ENCODE results near the gene FFAR1. TPM values are rescaled to one million over a fixed set of nuclear protein-coding genes. Genes with fewer than 3 reads are reported as not detected.
A peak's percentile ranks its signal among the peaks of the same experiment; 100 is the strongest.
"Not testable (repeated sequence)": the region's sequence is repeated elsewhere in the genome, so short reads cannot be mapped to it uniquely, and the experiment has no call there.

The FFAR1 gene
- total and polyA plus RNA-seq, 5 donors: not detected

- no peak for ATAC-seq
- H3K9me3 ChIP-seq (ENCODE audit: control insufficient read depth, low read length): no peaks in the 10 kb centered on the region
- WGBS: 97% methylated on average over 3 of the region's 3 CpGs
- H3K27me3 ChIP-seq (ENCODE audit: control insufficient read depth, insufficient read depth): no peaks in the 10 kb centered on the region
- no peak for DNase-seq
- peaks cover 2% of the 10 kb centered on the region for H3K4me1 ChIP-seq (ENCODE audit: control insufficient read depth, insufficient read depth, low read length)
- H3K27ac ChIP-seq (ENCODE audit: low read length): no peak overlapping the region
- intact Hi-C loops (cut with DNase I): no loop called here
- no peak overlapping the region for H3K4me3 ChIP-seq (ENCODE audit: low read length)
Observed at GRCh38 chr19:35378356-35378755, 30.7 kb downstream of the FFAR1 start.

- ATAC-seq; intact Hi-C loops (cut with DNase I); H3K4me1 ChIP-seq (ENCODE audit: control insufficient read depth, insufficient read depth, low read length); DNase-seq; H3K27ac ChIP-seq (ENCODE audit: low read length); H3K27me3 ChIP-seq (ENCODE audit: control insufficient read depth, insufficient read depth); H3K9me3 ChIP-seq (ENCODE audit: control insufficient read depth, low read length); H3K4me3 ChIP-seq (ENCODE audit: low read length): not testable (repeated sequence)
- 96% methylated on average over 5 of the region's 5 CpGs for WGBS
Observed at GRCh38 chr19:35379545-35379944, 31.8 kb downstream of the FFAR1 start.

- WGBS: 23% methylated on average over 1 of the region's 1 CpG
- Histone ChIP-seq H3K4me3 (ENCODE audit: low read length) (no peak overlapping the region), H3K27me3 (ENCODE audit: control insufficient read depth, insufficient read depth) (no peaks in the 10 kb centered on the region), H3K4me1 (ENCODE audit: control insufficient read depth, insufficient read depth, low read length) (peaks cover 2% of the 10 kb centered on the region), H3K27ac (ENCODE audit: low read length) (no peak overlapping the region), H3K9me3 (ENCODE audit: control insufficient read depth, low read length) (no peaks in the 10 kb centered on the region)
- ATAC-seq (no peak), DNase-seq (no peak)
- intact Hi-C loops (cut with DNase I): no loop called here
Observed at GRCh38 chr19:35379992-35380391, 32.3 kb downstream of the FFAR1 start.

- DNase-seq (no peak), ATAC-seq (peak in 1 of 2 donors; percentile 55)
- H3K9me3 ChIP-seq (ENCODE audit: control insufficient read depth, low read length): no peaks in the 10 kb centered on the region
- intact Hi-C loops (cut with DNase I): no loop called here
- peaks cover 2% of the 10 kb centered on the region for H3K4me1 ChIP-seq (ENCODE audit: control insufficient read depth, insufficient read depth, low read length)
- no peak overlapping the region for H3K27ac ChIP-seq (ENCODE audit: low read length)
- H3K4me3 ChIP-seq (ENCODE audit: low read length): no peak overlapping the region
- H3K27me3 ChIP-seq (ENCODE audit: control insufficient read depth, insufficient read depth): no peaks in the 10 kb centered on the region
- 30% methylated on average over 9 of the region's 9 CpGs for WGBS
Observed at GRCh38 chr19:35380450-35381124, 32.9 kb downstream of the FFAR1 start.

GRCh38 chr19:35381318-35381717, 33.6 kb downstream of the FFAR1 start:
- DNase-seq: no peak
- 59% methylated on average over 3 of the region's 3 CpGs for WGBS

GRCh38 chr19:35381926-35382325, 34.2 kb downstream of the FFAR1 start:
- WGBS: 86% methylated on average over 6 of the region's 6 CpGs
- no peak overlapping the region for H3K4me3 ChIP-seq (ENCODE audit: low read length)
- H3K27ac ChIP-seq (ENCODE audit: low read length): no peak overlapping the region
- no peaks in the 10 kb centered on the region for H3K9me3 ChIP-seq (ENCODE audit: control insufficient read depth, low read length)
- intact Hi-C loops (cut with DNase I): no loop called here
- H3K27me3 ChIP-seq (ENCODE audit: control insufficient read depth, insufficient read depth): no peaks in the 10 kb centered on the region
- H3K4me1 ChIP-seq (ENCODE audit: control insufficient read depth, insufficient read depth, low read length): peaks cover 2% of the 10 kb centered on the region
- DNase-seq (no peak), ATAC-seq (no peak)

More at GRCh38 chr19:35381318-35381717, 33.6 kb downstream of the FFAR1 start:
- Histone ChIP-seq H3K9me3 (ENCODE audit: control insufficient read depth, low read length) (no peaks in the 10 kb centered on the region), H3K4me3 (ENCODE audit: low read length) (no peak overlapping the region), H3K4me1 (ENCODE audit: control insufficient read depth, insufficient read depth, low read length) (peaks cover 2% of the 10 kb centered on the region), H3K27me3 (ENCODE audit: control insufficient read depth, insufficient read depth) (no peaks in the 10 kb centered on the region), H3K27ac (ENCODE audit: low read length) (no peak overlapping the region)
- intact Hi-C loops (cut with DNase I): no loop called here
- ATAC-seq: no peak

- WGBS: 88% methylated on average over 2 of the region's 2 CpGs
- DNase-seq (no peak), ATAC-seq (no peak)
- H3K27ac ChIP-seq (ENCODE audit: low read length): no peak overlapping the region
- no peaks in the 10 kb centered on the region for H3K9me3 ChIP-seq (ENCODE audit: control insufficient read depth, low read length)
- no peak overlapping the region for H3K4me3 ChIP-seq (ENCODE audit: low read length)
- peaks cover 2% of the 10 kb centered on the region for H3K4me1 ChIP-seq (ENCODE audit: control insufficient read depth, insufficient read depth, low read length)
- intact Hi-C loops (cut with DNase I): no loop called here
- no peaks in the 10 kb centered on the region for H3K27me3 ChIP-seq (ENCODE audit: control insufficient read depth, insufficient read depth)
Observed at GRCh38 chr19:35383536-35383935, 35.8 kb downstream of the FFAR1 start.

GRCh38 chr19:35388277-35389054, 40.8 kb downstream of the FFAR1 start:
- Histone ChIP-seq H3K9me3 (ENCODE audit: control insufficient read depth, low read length) (no peaks in the 10 kb centered on the region), H3K27ac (ENCODE audit: low read length) (no peak overlapping the region), H3K4me3 (ENCODE audit: low read length) (no peak overlapping the region), H3K4me1 (ENCODE audit: control insufficient read depth, insufficient read depth, low read length) (no peaks in the 10 kb centered on the region), H3K27me3 (ENCODE audit: control insufficient read depth, insufficient read depth) (no peaks in the 10 kb centered on the region)
- ATAC-seq (no peak), DNase-seq (no peak)
- WGBS: 84% methylated on average over 6 of the region's 6 CpGs
- intact Hi-C loops (cut with DNase I): no loop called here

GRCh38 chr19:35389192-35389861, 41.6 kb downstream of the FFAR1 start:
- Histone ChIP-seq H3K4me3 (ENCODE audit: low read length) (no peak overlapping the region), H3K4me1 (ENCODE audit: control insufficient read depth, insufficient read depth, low read length) (no peaks in the 10 kb centered on the region), H3K27ac (ENCODE audit: low read length) (no peak overlapping the region), H3K9me3 (ENCODE audit: control insufficient read depth, low read length) (no peaks in the 10 kb centered on the region), H3K27me3 (ENCODE audit: control insufficient read depth, insufficient read depth) (no peaks in the 10 kb centered on the region)
- 73% methylated on average over 6 of the region's 6 CpGs for WGBS
- intact Hi-C loops (cut with DNase I): no loop called here
- DNase-seq (no peak), ATAC-seq (peak in 1 of 2 donors; percentile 49)

- H3K4me3 ChIP-seq (ENCODE audit: low read length): no peak overlapping the region
- H3K27me3 ChIP-seq (ENCODE audit: control insufficient read depth, insufficient read depth): no peaks in the 10 kb centered on the region
- intact Hi-C loops (cut with DNase I): no loop called here
- H3K9me3 ChIP-seq (ENCODE audit: control insufficient read depth, low read length): no peaks in the 10 kb centered on the region
- WGBS: 68% methylated on average over 5 of the region's 5 CpGs
- no peak for DNase-seq
- H3K4me1 ChIP-seq (ENCODE audit: control insufficient read depth, insufficient read depth, low read length): no peaks in the 10 kb centered on the region
- ATAC-seq: no peak
- no peak overlapping the region for H3K27ac ChIP-seq (ENCODE audit: low read length)
Observed at GRCh38 chr19:35392742-35393715, 45.3 kb downstream of the FFAR1 start.

Measured in right cardiac atrium (tissue), 5 donors.